ENCODE results near the gene MAD2L2.

MAD2L2 gene

DNA sequence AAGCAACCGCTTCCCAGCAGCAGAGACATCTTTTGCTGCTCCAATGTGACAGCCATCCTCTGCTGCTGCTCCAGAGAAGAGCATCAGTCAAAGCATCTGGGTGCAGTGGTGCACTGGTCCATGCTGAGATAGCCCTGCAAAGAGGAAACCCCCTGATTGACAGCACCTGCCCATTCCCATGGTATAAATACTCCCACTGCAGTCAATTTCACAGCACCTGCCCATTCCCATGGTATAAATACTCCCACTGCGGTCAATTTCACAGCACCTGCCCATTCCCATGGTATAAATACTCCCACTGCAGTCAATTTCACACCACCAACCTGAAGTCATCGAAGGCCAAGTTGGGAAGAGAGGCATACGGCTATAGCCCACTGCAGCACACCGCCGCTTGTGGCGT, 52.2 kb downstream of the MAD2L2 start:
- DNase-seq (ENCODE audit: low read depth), result no peak
- H3K4me3 ChIP-seq (ENCODE audit: control insufficient read depth, low read depth, low read length), result no peak overlapping the region
- TF ChIP-seq, protein P1, sequence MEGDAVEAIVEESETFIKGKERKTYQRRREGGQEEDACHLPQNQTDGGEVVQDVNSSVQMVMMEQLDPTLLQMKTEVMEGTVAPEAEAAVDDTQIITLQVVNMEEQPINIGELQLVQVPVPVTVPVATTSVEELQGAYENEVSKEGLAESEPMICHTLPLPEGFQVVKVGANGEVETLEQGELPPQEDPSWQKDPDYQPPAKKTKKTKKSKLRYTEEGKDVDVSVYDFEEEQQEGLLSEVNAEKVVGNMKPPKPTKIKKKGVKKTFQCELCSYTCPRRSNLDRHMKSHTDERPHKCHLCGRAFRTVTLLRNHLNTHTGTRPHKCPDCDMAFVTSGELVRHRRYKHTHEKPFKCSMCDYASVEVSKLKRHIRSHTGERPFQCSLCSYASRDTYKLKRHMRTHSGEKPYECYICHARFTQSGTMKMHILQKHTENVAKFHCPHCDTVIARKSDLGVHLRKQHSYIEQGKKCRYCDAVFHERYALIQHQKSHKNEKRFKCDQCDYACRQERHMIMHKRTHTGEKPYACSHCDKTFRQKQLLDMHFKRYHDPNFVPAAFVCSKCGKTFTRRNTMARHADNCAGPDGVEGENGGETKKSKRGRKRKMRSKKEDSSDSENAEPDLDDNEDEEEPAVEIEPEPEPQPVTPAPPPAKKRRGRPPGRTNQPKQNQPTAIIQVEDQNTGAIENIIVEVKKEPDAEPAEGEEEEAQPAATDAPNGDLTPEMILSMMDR (IDR thresholded peaks at IDR 0.05; ENCODE audit: control insufficient read depth, insufficient read depth, low read depth, low read length, missing control alignments), result no peak

DNA sequence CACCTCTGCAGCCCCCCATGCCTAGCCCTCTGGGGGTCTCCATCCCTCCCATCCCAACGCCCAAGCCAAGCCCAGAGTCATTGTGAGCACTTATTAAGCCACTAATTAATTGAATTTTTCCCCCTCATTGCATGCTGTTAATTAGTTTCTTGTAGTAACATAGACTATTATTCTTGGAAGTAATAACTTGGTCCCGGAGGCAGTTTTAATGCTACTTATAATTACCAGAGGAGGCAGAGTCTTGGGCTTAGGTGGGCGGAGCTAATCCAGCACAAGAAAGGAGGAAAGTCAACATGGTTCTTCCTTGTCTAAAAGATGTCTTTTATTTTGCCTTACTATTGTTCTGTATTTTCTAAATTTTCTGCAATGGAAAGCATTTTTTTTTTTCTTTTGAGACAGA, 54.4 kb downstream of the MAD2L2 start:
- TF ChIP-seq, protein P1 (IDR thresholded peaks at IDR 0.05; ENCODE audit: control insufficient read depth, insufficient read depth, low read depth, low read length, missing control alignments), result no peak
- no peak for DNase-seq (ENCODE audit: low read depth)
- H3K4me3 ChIP-seq (ENCODE audit: control insufficient read depth, low read depth, low read length), result no peak overlapping the region
